Natural killer cell (primary cell): Measurements from ENCODE around the gene POU2F1. TPM values are rescaled to one million over a fixed set of nuclear protein-coding genes. Genes with fewer than 3 reads are reported as not detected.
A peak's percentile ranks its signal among the peaks of the same experiment; 100 is the strongest.

Source experiments
- ATAC-seq, 3 donors: fragments of 150-1000 bp in 2 of 3; fragments of 200-7000 bp in 1 of 3; cut with Tn5 transposase; 1 replicate in 1 of 3; 2 replicates in 2 of 3; pipeline ENCODE4 v1.10.0; 2021; ENCODE audit warnings: mild to moderate bottlenecking in 2 of 3, moderate library complexity in 2 of 3
- DNase-seq, 2 donors: peaks; one replicate each; pipeline versions ENCODE4 v3.0.0 to v3.0.0-alpha.2; 2013 to 2021; ENCODE audit warnings: mixed read lengths in 1 of 2
- H3K27ac ChIP-seq: one replicate; pipeline ENCODE4 v1.5.1; 2013; ENCODE audit warnings: mild to moderate bottlenecking, low read length
- H3K27me3 ChIP-seq: one replicate; pipeline ENCODE4 v1.6.1; 2013; ENCODE audit warnings: low read length; ENCODE audit not compliant: control insufficient read depth, insufficient read depth
- H3K36me3 ChIP-seq: one replicate; pipeline ENCODE4 v1.6.1; 2013; ENCODE audit warnings: low read length; ENCODE audit not compliant: control insufficient read depth, insufficient read depth
- H3K4me1 ChIP-seq: one replicate; pipeline ENCODE4 v1.6.1; 2013; ENCODE audit warnings: low read length; ENCODE audit not compliant: control insufficient read depth, insufficient read depth
- H3K4me3 ChIP-seq: one replicate; pipeline ENCODE4 v1.5.1; 2013; ENCODE audit warnings: low read length
- H3K9me3 ChIP-seq: one replicate; pipeline ENCODE4 v1.6.1; 2013; ENCODE audit warnings: low read length; ENCODE audit not compliant: control insufficient read depth, insufficient read depth
- H3K27ac Mint-ChIP-seq, 2 donors: one replicate each; pipeline ENCODE4 v1.8.0; 2022; ENCODE audit warnings: mild to moderate bottlenecking in 2 of 2, mixed read lengths in 2 of 2, moderate library complexity in 1 of 2
- H3K27me3 Mint-ChIP-seq, 2 donors: one replicate each; pipeline ENCODE4 v1.8.0; 2022; ENCODE audit warnings: low read depth in 2 of 2, mixed read lengths in 2 of 2
- H3K36me3 Mint-ChIP-seq: one replicate; pipeline ENCODE4 v1.8.0; 2022; ENCODE audit warnings: mixed read lengths
- H3K4me1 Mint-ChIP-seq, 2 donors: one replicate each; pipeline ENCODE4 v1.8.0; 2022; ENCODE audit warnings: mixed read lengths in 2 of 2
- H3K4me3 Mint-ChIP-seq: one replicate; pipeline ENCODE4 v1.8.0; 2022; ENCODE audit warnings: mild to moderate bottlenecking, moderate library complexity, mixed read lengths
- H3K9me3 Mint-ChIP-seq, 2 donors: one replicate each; pipeline ENCODE4 v1.8.0; 2022; ENCODE audit warnings: mixed read lengths in 2 of 2
- CTCF ChIP-seq: fragments of 200-600 bp; IDR thresholded peaks from one replicate; pipeline ENCODE4 v1.8.0; 2022; ENCODE audit warnings: antibody characterized with exemption
- WGBS: methylation state at CpG from one replicate; pipeline ENCODE4 v1.1.7; 2013; ENCODE audit warnings: missing lambda C conversion rate; ENCODE audit not compliant: insufficient coverage; 5-methylcytosine and 5-hydroxymethylcytosine counted together
- intact Hi-C: fragments of 100-400 bp; cut with micrococcal nuclease; formaldehyde crosslinking; loops from one replicate; pipeline ENCODE4 v1.14.2; 2022
- total RNA-seq, 4 donors: library from RNA; stranded (reverse); fragments of 120-200 nt in 1 of 4; gene quantifications; one replicate each; pipeline versions ENCODE4 v1.2.3 to v1.2.4, GENCODE V29; 2013 to 2022

Gene POU2F1
- total RNA-seq, 3 donors from 2014 or later (not counting 1 experiment from before 2014, with no cell fraction given), result 39.8 to 44.6 (median 40.9) TPM

DNA sequence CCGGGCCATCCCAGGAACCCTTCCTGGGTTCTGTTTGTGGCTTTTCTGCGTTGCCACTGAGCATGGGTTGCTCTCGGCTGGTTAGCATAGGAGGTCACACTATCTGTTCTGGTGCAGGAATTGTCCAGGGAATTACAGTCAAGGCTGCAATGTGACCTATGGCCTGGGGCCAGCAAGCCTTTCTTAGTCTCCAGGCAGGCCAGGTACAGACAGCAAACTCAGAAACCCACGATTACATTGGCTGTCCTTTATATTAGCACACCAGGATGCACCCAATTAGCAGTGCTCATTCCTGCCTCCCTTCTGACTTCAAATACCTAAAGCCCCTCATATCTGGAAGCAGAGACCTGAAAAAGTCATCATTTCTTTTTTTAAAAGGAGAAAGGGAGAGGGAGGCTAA, 242.4 kb downstream of the POU2F1 start:
- no peaks in the 10 kb centered on the region for H3K9me3 ChIP-seq
- DNase-seq (no peak), ATAC-seq (no peak)
- WGBS, result 69% methylated on average over 4 of the region's 4 CpGs
- peak overlapping the region; percentile 56 for H3K27ac ChIP-seq
- H3K27me3 Mint-ChIP-seq, result no peaks in the 10 kb centered on the region
- peak overlapping the region; percentile 54 for H3K4me3 Mint-ChIP-seq
- H3K27me3 ChIP-seq, result no peaks in the 10 kb centered on the region
- H3K4me1 ChIP-seq, result peaks cover 74% of the 10 kb centered on the region
- peaks cover 7% of the 10 kb centered on the region for H3K36me3 Mint-ChIP-seq
- H3K36me3 ChIP-seq, result peaks cover 59% of the 10 kb centered on the region
- intact Hi-C loops, result no loop called here
- TF ChIP-seq CTCF, result no peak
- H3K4me1 Mint-ChIP-seq, result peaks cover 59 to 76% of the 10 kb centered on the region in 2 donors
- H3K4me3 ChIP-seq, result no peak overlapping the region
- no peaks in the 10 kb centered on the region for H3K9me3 Mint-ChIP-seq
- H3K27ac Mint-ChIP-seq, result peak overlapping the region; percentile 91 to 100

DNA sequence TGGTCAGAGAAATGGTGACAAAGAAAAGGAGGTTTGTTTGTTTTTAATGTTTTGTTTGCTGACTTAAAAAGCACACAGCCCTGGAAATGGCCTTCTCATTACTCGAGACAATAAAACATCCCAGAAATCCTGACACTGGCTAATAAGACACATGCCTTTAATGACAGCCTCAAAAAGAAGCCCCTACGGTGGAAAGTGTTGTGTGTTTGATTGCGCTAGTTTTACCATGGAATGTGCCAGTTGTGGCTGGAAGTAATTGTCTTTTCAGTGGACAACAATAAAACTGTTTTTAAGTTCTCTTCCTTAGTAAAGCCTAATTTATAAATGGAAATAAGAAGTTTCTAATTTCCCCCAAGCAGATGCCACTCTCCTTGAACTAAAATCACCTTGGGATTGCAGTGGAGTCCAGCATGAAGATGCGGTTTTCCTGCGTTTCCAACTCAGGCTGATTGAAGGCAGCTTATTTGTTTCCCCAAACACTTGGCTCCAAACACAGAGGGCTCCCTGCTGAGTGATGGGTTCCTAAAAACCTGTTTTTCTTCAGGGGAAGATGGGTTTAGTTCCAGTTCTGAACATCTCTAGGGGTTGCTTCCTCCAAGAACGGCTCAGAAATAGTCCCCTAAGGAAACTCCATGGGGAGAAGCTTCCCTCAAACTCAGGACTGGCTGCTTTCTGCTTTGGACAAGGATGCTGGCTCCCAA, 243.3 kb downstream of the POU2F1 start:
- Histone ChIP-seq H3K4me1 (peaks cover 73% of the 10 kb centered on the region), H3K27ac (peak overlapping the region; percentile 69), H3K36me3 (peaks cover 56% of the 10 kb centered on the region), H3K9me3 (no peaks in the 10 kb centered on the region), H3K4me3 (no peak overlapping the region), H3K27me3 (no peaks in the 10 kb centered on the region)
- peak overlapping the region; percentile 54 for H3K4me3 Mint-ChIP-seq
- 79% methylated on average over 5 of the region's 6 CpGs for WGBS
- no peak for DNase-seq
- no peak for TF ChIP-seq CTCF
- peak overlapping the region; percentile 91 to 100 for H3K27ac Mint-ChIP-seq
- H3K9me3 Mint-ChIP-seq, result no peaks in the 10 kb centered on the region
- H3K36me3 Mint-ChIP-seq, result peaks cover 7% of the 10 kb centered on the region
- no peak for ATAC-seq
- intact Hi-C loops, result no loop called here
- H3K27me3 Mint-ChIP-seq, result no peaks in the 10 kb centered on the region
- H3K4me1 Mint-ChIP-seq, result peaks cover 62 to 78% of the 10 kb centered on the region in 2 donors

DNA sequence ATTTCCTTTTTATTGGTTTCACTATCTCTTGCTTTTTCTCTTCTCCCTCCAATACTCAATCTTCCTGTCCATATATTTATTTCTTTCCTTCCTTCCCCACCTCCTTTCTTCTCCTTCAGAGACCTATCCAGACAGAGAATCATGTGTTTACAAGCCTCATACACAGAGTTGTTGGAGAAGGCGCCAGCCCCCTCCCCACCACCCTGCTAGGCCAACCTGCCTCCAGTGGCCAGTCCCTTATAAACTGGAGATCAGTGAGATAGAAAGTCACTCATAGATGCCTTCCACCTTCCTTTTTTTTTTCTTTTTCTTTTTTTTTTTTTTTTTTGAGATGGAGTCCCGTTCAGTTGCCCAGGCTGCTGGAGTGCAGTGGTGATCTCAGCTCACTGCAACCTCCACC, 244.3 kb downstream of the POU2F1 start:
- Mint-ChIP-seq H3K27me3 (no peaks in the 10 kb centered on the region), H3K4me1 (peaks cover 72 to 83% of the 10 kb centered on the region in 2 donors), H3K9me3 (no peaks in the 10 kb centered on the region), H3K36me3 (peaks cover 7% of the 10 kb centered on the region), H3K27ac (peak overlapping the region; percentile 91 to 100), H3K4me3 (peak overlapping the region; percentile 54)
- intact Hi-C loops, result no loop called here
- Histone ChIP-seq H3K36me3 (peaks cover 52% of the 10 kb centered on the region), H3K27ac (peak overlapping the region; percentile 69), H3K4me3 (no peak overlapping the region), H3K9me3 (no peaks in the 10 kb centered on the region), H3K27me3 (no peaks in the 10 kb centered on the region), H3K4me1 (peaks cover 72% of the 10 kb centered on the region)
- ATAC-seq, result peak in 1 of 3 donors; percentile 7
- TF ChIP-seq CTCF, result no peak
- no peak for DNase-seq
- WGBS, result 72% methylated on average over 2 of the region's 2 CpGs

GRCh38 chr1:167465743-167466142, 245.1 kb downstream of the POU2F1 start:
- WGBS, result 61% methylated on average over 1 of the region's 1 CpG
- no peaks in the 10 kb centered on the region for H3K27me3 Mint-ChIP-seq
- peaks cover 50% of the 10 kb centered on the region for H3K36me3 ChIP-seq
- peaks cover 76 to 82% of the 10 kb centered on the region in 2 donors for H3K4me1 Mint-ChIP-seq
- peaks cover 66% of the 10 kb centered on the region for H3K4me1 ChIP-seq
- peak overlapping the region; percentile 69 for H3K27ac ChIP-seq
- H3K27me3 ChIP-seq, result no peaks in the 10 kb centered on the region
- ATAC-seq, result no peak
- peak overlapping the region; percentile 54 for H3K4me3 Mint-ChIP-seq
- TF ChIP-seq CTCF, result no peak
- no peaks in the 10 kb centered on the region for H3K9me3 ChIP-seq
- H3K36me3 Mint-ChIP-seq, result peaks cover 7% of the 10 kb centered on the region
- no peak for DNase-seq
- H3K27ac Mint-ChIP-seq, result peak overlapping the region; percentile 91 to 100
- H3K4me3 ChIP-seq, result no peak overlapping the region
- intact Hi-C loops, result no loop called here
- H3K9me3 Mint-ChIP-seq, result no peaks in the 10 kb centered on the region
